ENCODE measurements around the gene ARL2.

ARL2 gene

GRCh38 chr11:65051398-65051858 lies 37.5 kb downstream of the ARL2 start:
- DNase-seq: no peak

- DNase-seq: no peak
Observed at GRCh38 chr11:65053827-65054508, 40.0 kb downstream of the ARL2 start.

GRCh38 chr11:65055538-65055937 lies 41.6 kb downstream of the ARL2 start:
- DNase-seq: no peak

GRCh38 chr11:65056999-65057398 lies 43.0 kb downstream of the ARL2 start:
- no peak for DNase-seq

GRCh38 chr11:65057526-65057925 lies 43.6 kb downstream of the ARL2 start:
- DNase-seq: no peak

- DNase-seq: peak in 2 of 3 experiments; percentile 60 to 76
Observed at GRCh38 chr11:65058012-65058411, 44.1 kb downstream of the ARL2 start.

GRCh38 chr11:65058419-65059054 lies 44.6 kb downstream of the ARL2 start, which contains the start of gene NAALADL1:
Gene NAALADL1, minus strand, starts transcription at chr11:65058553. Its CDS starts 32 bp downstream, at chr11:65058521.
- DNase-seq: no peak

GRCh38 chr11:65059523-65059922 lies 45.6 kb downstream of the ARL2 start:
- no peak for DNase-seq

- no peak for DNase-seq
Observed at GRCh38 chr11:65059959-65060824, 46.2 kb downstream of the ARL2 start.

GRCh38 chr11:65060913-65061408 lies 47.0 kb downstream of the ARL2 start:
- DNase-seq: no peak

GRCh38 chr11:65063532-65063931 lies 49.6 kb downstream of the ARL2 start:
- DNase-seq: no peak

- DNase-seq: no peak
Observed at GRCh38 chr11:65064847-65065240, 50.9 kb downstream of the ARL2 start.

- DNase-seq: no peak
Observed at GRCh38 chr11:65065851-65066250, 51.9 kb downstream of the ARL2 start.

GRCh38 chr11:65066315-65066714 lies 52.4 kb downstream of the ARL2 start:
- peak in 1 of 3 experiments; percentile 37 for DNase-seq

- peak; percentile 67 to 93 (median 77) for DNase-seq
Observed at GRCh38 chr11:65066805-65067291, 52.9 kb downstream of the ARL2 start.

GRCh38 chr11:65067446-65067845 lies 53.5 kb downstream of the ARL2 start:
- DNase-seq: no peak

GRCh38 chr11:65069217-65069616 lies 55.3 kb downstream of the ARL2 start:
- DNase-seq: no peak

Data from NCI-H1417 (cell line).